HepG2 (cell line): ENCODE results near the gene ABCA2. TPM values are rescaled to one million over a fixed set of nuclear protein-coding genes. Genes with fewer than 3 reads are reported as not detected.

ENCODE experiments used
- ATAC-seq: fragments of 200-7000 bp; cut with Tn5 transposase; 3 replicates; pipeline ENCODE4 v1.9.1; 2020; ENCODE audit warnings: mild to moderate bottlenecking, moderate library complexity
- BruUV-seq: library from RNA; stranded (reverse); fragments of 400-500 nt; replicated peaks from 2 replicates; lab custom pipeline; 2021; lab: Mats Ljungman, UMichigan
- CTCF ChIA-PET: fragments of 300-600 bp; formaldehyde crosslinking; extraction: SDS; loops from one replicate; lab custom pipeline; 2021; ENCODE audit warnings: low total read pairs, inconsistent platforms, low intra/inter-chr PET ratio; lab: Yijun Ruan, JAX
- POLR2A ChIA-PET: fragments of 350-600 bp; sonication (Branson Sonifier 250); formaldehyde crosslinking; loops from one replicate; lab custom pipeline; 2020; ENCODE audit warnings: antibody characterized with exemption, inconsistent platforms; lab: Yijun Ruan, JAX
- DNase-seq: peaks from one replicate; pipeline ENCODE4 v3.0.0-alpha.2; 2015; ENCODE audit warnings: low spot score
- FAIRE-seq: peaks from 3 replicates; lab custom pipeline; 2011; peaks lifted over from hg19 to GRCh38; lab: Jason Lieb, UNC
- H2AFZ ChIP-seq: one replicate; pipeline ENCODE4 v1.6.1; 2011; ENCODE audit warnings: low read length, inconsistent platforms
- H3K27ac ChIP-seq: fragments of 300-600 bp; 3 replicates; pipeline ENCODE4 v1.8.0; 2011; ENCODE audit warnings: mixed run types, mild to moderate bottlenecking, mixed read lengths, low read length, inconsistent platforms; ENCODE audit not compliant: insufficient read depth; ENCODE audit errors: extremely low read length
- H3K27me3 ChIP-seq, 2 experiments: fragments of 200-600 bp in 1 of 2; 2 replicates in 1 of 2; 3 replicates in 1 of 2; pipeline versions ENCODE4 v1.6.0 to v1.8.0; 2011; ENCODE audit warnings: low read length in 2 of 2, mild to moderate bottlenecking in 2 of 2, moderate library complexity in 2 of 2, inconsistent platforms in 1 of 2; ENCODE audit not compliant: insufficient read depth in 2 of 2, control insufficient read depth in 1 of 2
- H3K36me3 ChIP-seq, 2 experiments: fragments of 200-600 bp in 1 of 2; replicated peaks in 1 of 2; 2 replicates in 1 of 2; 3 replicates in 1 of 2; pipeline versions ENCODE4 v1.5.1 to v1.8.0; 2011; ENCODE audit warnings: low read length in 2 of 2, inconsistent platforms in 1 of 2; ENCODE audit not compliant: insufficient read depth in 2 of 2, control insufficient read depth in 1 of 2
- H3K4me1 ChIP-seq: 2 replicates; pipeline ENCODE4 v1.5.1; 2012; ENCODE audit warnings: low read length, inconsistent platforms; ENCODE audit not compliant: insufficient read depth
- H3K4me2 ChIP-seq: 2 replicates; pipeline ENCODE4 v1.6.0; 2011; ENCODE audit warnings: low read depth, low read length, inconsistent platforms
- H3K4me3 ChIP-seq, 3 experiments: fragments of 200-600 bp in 1 of 3; sonication (generic), shearing (Covaris generic) in 1 of 3; replicated peaks in 1 of 3; 2 replicates each; pipeline ENCODE4 v1.5.1; 2011 to 2016; ENCODE audit warnings: low read length in 3 of 3, inconsistent platforms in 2 of 3, low read depth in 2 of 3, mild to moderate bottlenecking in 2 of 3, control low read depth in 1 of 3, mixed read lengths in 1 of 3; ENCODE audit not compliant: insufficient read depth in 1 of 3
- H3K79me2 ChIP-seq: one replicate; pipeline ENCODE4 v1.6.1; 2011; ENCODE audit warnings: low read length, inconsistent platforms; ENCODE audit not compliant: insufficient read depth
- H3K9ac ChIP-seq: 2 replicates; pipeline ENCODE4 v1.6.0; 2011; ENCODE audit warnings: mild to moderate bottlenecking, low read depth, low read length, inconsistent platforms; ENCODE audit not compliant: insufficient read depth
- H3K9me3 ChIP-seq: 2 replicates; pipeline ENCODE4 v1.5.1; 2012; ENCODE audit warnings: mild to moderate bottlenecking, low read length
- H4K20me1 ChIP-seq: 2 replicates; pipeline ENCODE4 v1.6.0; 2011; ENCODE audit warnings: inconsistent platforms, mild to moderate bottlenecking, low read length, moderate library complexity; ENCODE audit not compliant: insufficient read depth
- SATB2 ChIP-seq: sonication (generic); formaldehyde crosslinking; IDR thresholded peaks from 2 replicates; pipeline ENCODE4 v1.5.0; 2020; ENCODE audit warnings: missing genetic modification reagents
- TBX2 ChIP-seq: sonication (generic); formaldehyde crosslinking; IDR thresholded peaks from 2 replicates; pipeline ENCODE4 v1.5.0; 2020; ENCODE audit warnings: missing genetic modification reagents, mild to moderate bottlenecking, borderline replicate concordance
- ZNF713 ChIP-seq: sonication (generic); formaldehyde crosslinking; IDR thresholded peaks from 2 replicates; pipeline ENCODE4 v1.4.0; 2020; ENCODE audit warnings: mild to moderate bottlenecking, missing genetic modification reagents
- WGBS: methylation state at CpG from one replicate; pipeline ENCODE4 v1.1.6; 2017; ENCODE audit warnings: low lambda C conversion rate; 5-methylcytosine and 5-hydroxymethylcytosine counted together
- in situ Hi-C: cut with HindIII; loops from 2 replicates; pipeline ENCODE4 v1.10.0; 2017; ENCODE audit warnings: low pct_unique_long_range_greater_than_20kb; ENCODE audit not compliant: extremely low pct_ligation_motif_present
- intact Hi-C: fragments of 100-400 bp; cut with micrococcal nuclease; formaldehyde crosslinking; loops from one replicate; pipeline ENCODE4 v1.10.0; 2022; ENCODE audit not compliant: unreplicated experiment
- polyA plus RNA-seq, 8 experiments: library from polyadenylated mRNA; depleted of rRNA in 3 of 8; stranded (reverse) in 7 of 8; unstranded in 1 of 8; fragments of >200 nt; fragmentation: Illumina TruSeq in 4 of 8; extraction: Trizol in 4 of 8; gene quantifications; 2 replicates each; pipeline versions ENCODE4 v1.2.1 to v1.2.3, GENCODE V29; 2011 to 2016; ENCODE audit warnings: low read depth in 4 of 8, missing spikeins in 1 of 8, mixed read lengths in 1 of 8; ENCODE audit not compliant: insufficient read depth in 1 of 8
- total RNA-seq, 5 experiments: library from RNA; depleted of rRNA; stranded (reverse); fragments of >200 nt; fragmentation: Illumina TruSeq; extraction: Trizol; gene quantifications; 2 replicates each; pipeline ENCODE4 v1.2.3, GENCODE V29; 2016; ENCODE audit warnings: low read depth in 1 of 5
- TF ChIP-seq, protein P1 (sequence below): sonication (generic); formaldehyde crosslinking; IDR thresholded peaks from 2 replicates; pipeline ENCODE4 v1.5.1; 2020; ENCODE audit warnings: missing genetic modification reagents, mild to moderate bottlenecking, borderline replicate concordance
- TF ChIP-seq, protein P2 (sequence below): sonication (generic); formaldehyde crosslinking; IDR thresholded peaks from one replicate; pipeline ENCODE4 v1.5.1; 2020; ENCODE audit warnings: mild to moderate bottlenecking, missing genetic modification reagents; ENCODE audit errors: not compliant biosample characterization

ABCA2 gene
- total and polyA plus RNA-seq, 2 of the 13 experiments (the other 11 are each of a cell fraction or from before 2014, with no cell fraction given) = 2.9 to 19.2 TPM

GRCh38 chr9:137035937-137036336 is 7.9 kb upstream of the ABCA2 start:
- POLR2A ChIA-PET = interaction anchor here (1.0 to 1.8 kb wide), 2 partner anchors 51 to 248 kb away, joined by 4 to 6 read pairs; partner anchors contain the start of gene MAN1B1

More at GRCh38 chr9:137035937-137036336, 7.9 kb upstream of the ABCA2 start:
- ATAC-seq (no peak), FAIRE-seq (no peak), DNase-seq (no peak)
- H2AFZ ChIP-seq = no peak overlapping the region
- no peak for TF ChIP-seq SATB2 (CRISPR knock-in tag)
- no peak for TF ChIP-seq ZNF713 (CRISPR knock-in tag)
- TF ChIP-seq, protein P1, sequence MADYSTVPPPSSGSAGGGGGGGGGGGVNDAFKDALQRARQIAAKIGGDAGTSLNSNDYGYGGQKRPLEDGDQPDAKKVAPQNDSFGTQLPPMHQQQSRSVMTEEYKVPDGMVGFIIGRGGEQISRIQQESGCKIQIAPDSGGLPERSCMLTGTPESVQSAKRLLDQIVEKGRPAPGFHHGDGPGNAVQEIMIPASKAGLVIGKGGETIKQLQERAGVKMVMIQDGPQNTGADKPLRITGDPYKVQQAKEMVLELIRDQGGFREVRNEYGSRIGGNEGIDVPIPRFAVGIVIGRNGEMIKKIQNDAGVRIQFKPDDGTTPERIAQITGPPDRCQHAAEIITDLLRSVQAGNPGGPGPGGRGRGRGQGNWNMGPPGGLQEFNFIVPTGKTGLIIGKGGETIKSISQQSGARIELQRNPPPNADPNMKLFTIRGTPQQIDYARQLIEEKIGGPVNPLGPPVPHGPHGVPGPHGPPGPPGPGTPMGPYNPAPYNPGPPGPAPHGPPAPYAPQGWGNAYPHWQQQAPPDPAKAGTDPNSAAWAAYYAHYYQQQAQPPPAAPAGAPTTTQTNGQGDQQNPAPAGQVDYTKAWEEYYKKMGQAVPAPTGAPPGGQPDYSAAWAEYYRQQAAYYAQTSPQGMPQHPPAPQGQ (CRISPR knock-in tag) = no peak
- 0 out of 2 replicates have a peak, but pooled peaks have one; percentile 5 for TF ChIP-seq TBX2
- TF ChIP-seq, protein P2, sequence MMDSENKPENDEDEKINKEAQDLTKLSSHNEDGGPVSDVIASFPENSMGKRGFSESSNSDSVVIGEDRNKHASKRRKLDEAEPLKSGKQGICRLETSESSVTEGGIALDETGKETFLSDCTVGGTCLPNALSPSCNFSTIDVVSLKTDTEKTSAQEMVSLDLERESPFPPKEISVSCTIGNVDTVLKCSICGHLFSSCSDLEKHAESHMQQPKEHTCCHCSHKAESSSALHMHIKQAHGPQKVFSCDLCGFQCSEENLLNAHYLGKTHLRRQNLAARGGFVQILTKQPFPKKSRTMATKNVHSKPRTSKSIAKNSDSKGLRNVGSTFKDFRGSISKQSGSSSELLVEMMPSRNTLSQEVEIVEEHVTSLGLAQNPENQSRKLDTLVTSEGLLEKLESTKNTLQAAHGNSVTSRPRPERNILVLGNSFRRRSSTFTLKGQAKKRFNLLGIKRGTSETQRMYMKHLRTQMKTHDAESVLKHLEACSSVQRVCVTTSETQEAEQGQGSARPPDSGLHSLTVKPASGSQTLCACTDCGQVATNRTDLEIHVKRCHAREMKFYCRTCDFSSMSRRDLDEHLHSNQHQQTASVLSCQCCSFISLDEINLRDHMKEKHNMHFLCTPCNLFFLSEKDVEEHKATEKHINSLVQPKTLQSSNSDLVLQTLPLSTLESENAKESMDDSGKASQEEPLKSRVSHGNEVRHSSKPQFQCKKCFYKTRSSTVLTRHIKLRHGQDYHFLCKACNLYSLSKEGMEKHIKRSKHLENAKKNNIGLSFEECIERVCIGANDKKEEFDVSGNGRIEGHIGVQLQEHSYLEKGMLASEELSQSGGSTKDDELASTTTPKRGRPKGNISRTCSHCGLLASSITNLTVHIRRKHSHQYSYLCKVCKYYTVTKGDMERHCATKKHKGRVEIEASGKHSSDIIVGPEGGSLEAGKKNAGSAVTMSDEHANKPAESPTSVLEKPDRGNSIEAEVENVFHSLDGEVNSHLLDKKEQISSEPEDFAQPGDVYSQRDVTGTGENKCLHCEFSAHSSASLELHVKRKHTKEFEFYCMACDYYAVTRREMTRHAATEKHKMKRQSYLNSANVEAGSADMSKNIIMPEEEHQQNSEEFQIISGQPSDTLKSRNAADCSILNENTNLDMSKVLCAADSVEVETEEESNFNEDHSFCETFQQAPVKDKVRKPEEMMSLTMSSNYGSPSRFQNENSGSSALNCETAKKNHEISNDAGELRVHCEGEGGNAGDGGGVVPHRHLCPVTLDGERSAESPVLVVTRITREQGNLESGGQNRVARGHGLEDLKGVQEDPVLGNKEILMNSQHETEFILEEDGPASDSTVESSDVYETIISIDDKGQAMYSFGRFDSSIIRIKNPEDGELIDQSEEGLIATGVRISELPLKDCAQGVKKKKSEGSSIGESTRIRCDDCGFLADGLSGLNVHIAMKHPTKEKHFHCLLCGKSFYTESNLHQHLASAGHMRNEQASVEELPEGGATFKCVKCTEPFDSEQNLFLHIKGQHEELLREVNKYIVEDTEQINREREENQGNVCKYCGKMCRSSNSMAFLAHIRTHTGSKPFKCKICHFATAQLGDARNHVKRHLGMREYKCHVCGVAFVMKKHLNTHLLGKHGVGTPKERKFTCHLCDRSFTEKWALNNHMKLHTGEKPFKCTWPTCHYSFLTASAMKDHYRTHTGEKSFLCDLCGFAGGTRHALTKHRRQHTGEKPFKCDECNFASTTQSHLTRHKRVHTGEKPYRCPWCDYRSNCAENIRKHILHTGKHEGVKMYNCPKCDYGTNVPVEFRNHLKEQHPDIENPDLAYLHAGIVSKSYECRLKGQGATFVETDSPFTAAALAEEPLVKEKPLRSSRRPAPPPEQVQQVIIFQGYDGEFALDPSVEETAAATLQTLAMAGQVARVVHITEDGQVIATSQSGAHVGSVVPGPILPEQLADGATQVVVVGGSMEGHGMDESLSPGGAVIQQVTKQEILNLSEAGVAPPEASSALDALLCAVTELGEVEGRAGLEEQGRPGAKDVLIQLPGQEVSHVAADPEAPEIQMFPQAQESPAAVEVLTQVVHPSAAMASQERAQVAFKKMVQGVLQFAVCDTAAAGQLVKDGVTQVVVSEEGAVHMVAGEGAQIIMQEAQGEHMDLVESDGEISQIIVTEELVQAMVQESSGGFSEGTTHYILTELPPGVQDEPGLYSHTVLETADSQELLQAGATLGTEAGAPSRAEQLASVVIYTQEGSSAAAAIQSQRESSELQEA (CRISPR knock-in tag) = no peak
- TF ChIP-seq, all 625 proteins: peak for 1
- no TSS peak for BruUV-seq
- no peaks in the 10 kb centered on the region for H3K79me2 ChIP-seq
- CTCF ChIA-PET = interaction anchor here (1.5 to 2.3 kb wide), 3 partner anchors 14 to 248 kb away, joined by 5 to 15 read pairs (median 10); no protein-coding TSS in a partner anchor
- H3K27ac ChIP-seq = no peak overlapping the region
- H3K4me1 ChIP-seq = peaks cover 40% of the 10 kb centered on the region
- intact Hi-C loops (loop anchor here (1.0 to 2.0 kb wide), 2 partner anchors 87 to 249 kb away; no protein-coding TSS in a partner anchor), in situ Hi-C loops (loop anchor here (10.0 kb wide), 1 partner anchor 191 kb away; the partner anchor contains the start of genes AJM1 and PHPT1)
- no peaks in the 10 kb centered on the region for H3K36me3 ChIP-seq
- H3K4me3 ChIP-seq = no peak overlapping the region
- WGBS = 0% methylated on average over 2 of the region's 8 CpGs
- H4K20me1 ChIP-seq = no peaks in the 10 kb centered on the region
- no peak overlapping the region for H3K9ac ChIP-seq
- H3K4me2 ChIP-seq = no peak overlapping the region
- 0 out of 5 replicates have a peak, but pooled peaks cover 0 to 3% of the 10 kb centered on the region in 2 experiments for H3K27me3 ChIP-seq
- no peaks in the 10 kb centered on the region for H3K9me3 ChIP-seq
